Peyer's patch (tissue), 4 donors: Measurements from ENCODE around the gene LEFTY2. TPM values are rescaled to one million over a fixed set of nuclear protein-coding genes. Genes with fewer than 3 reads are reported as not detected.

Experiments used
- DNase-seq, 3 donors: peaks; one replicate each; pipeline ENCODE4 v3.0.0-alpha.2; 2017 to 2019
- H3K27ac ChIP-seq, 4 donors: fragments of 200-600 bp; sonication (generic); one replicate each; pipeline ENCODE4 v1.5.1; 2016 to 2019
- H3K27me3 ChIP-seq, 2 donors: fragments of 200-600 bp; sonication (generic); one replicate each; pipeline ENCODE4 v1.5.1; 2019
- H3K36me3 ChIP-seq, 3 donors: fragments of 200-600 bp; sonication (generic); one replicate each; pipeline ENCODE4 v1.5.1; 2016 to 2019
- H3K4me1 ChIP-seq, 4 donors: fragments of 200-600 bp; sonication (generic); one replicate each; pipeline ENCODE4 v1.5.1; 2016 to 2019
- H3K4me3 ChIP-seq, 4 donors: fragments of 200-600 bp; sonication (generic); 1 replicate in 3 of 4; 2 replicates in 1 of 4; pipeline ENCODE4 v1.5.1; 2016 to 2019; ENCODE audit warnings: mild to moderate bottlenecking in 1 of 4
- H3K9me3 ChIP-seq, 4 donors: fragments of 200-600 bp; sonication (generic); one replicate each; pipeline ENCODE4 v1.5.1; 2016 to 2019; ENCODE audit warnings: mild to moderate bottlenecking in 1 of 4
- CTCF ChIP-seq, 6 experiments: fragments of 450-650 bp in 4 of 6; fragments of 200-600 bp in 2 of 6; sonication (generic) in 1 of 6; IDR thresholded peaks; one replicate each; pipeline ENCODE4 v1.5.1; 2017 to 2019; ENCODE audit warnings: antibody characterized with exemption in 6 of 6, mild to moderate bottlenecking in 3 of 6, moderate library complexity in 1 of 6
- POLR2A ChIP-seq, 2 donors: fragments of 450-650 bp; IDR thresholded peaks; one replicate each; pipeline ENCODE4 v1.5.1; 2017; ENCODE audit warnings: antibody characterized with exemption in 2 of 2, mild to moderate bottlenecking in 2 of 2, moderate library complexity in 2 of 2
- small RNA-seq, 2 donors: library from RNA; depleted of rRNA; stranded (forward); fragments of <200 nt; gene quantifications; one replicate each; pipeline ENCODE3, GENCODE V24; 2016
- total RNA-seq, 4 donors: library from RNA; depleted of rRNA; stranded (reverse); fragments of >200 nt; gene quantifications; one replicate each; pipeline ENCODE4 v1.1.0, GENCODE V29; 2016

Gene LEFTY2
- total RNA-seq, 4 donors from 2014 or later: not detected

- DNase-seq: no peak
- peaks cover 0 to 34% (median 0%) of the 10 kb centered on the region in 4 donors for H3K4me1 ChIP-seq
- H3K36me3 ChIP-seq: no peaks in the 10 kb centered on the region
- no peaks in the 10 kb centered on the region for H3K27me3 ChIP-seq
- TF ChIP-seq CTCF (IDR thresholded peaks at IDR 0.05) (no peak), POLR2A (IDR thresholded peaks at IDR 0.05) (no peak)
- no peak overlapping the region for H3K27ac ChIP-seq
- no peaks in the 10 kb centered on the region for H3K9me3 ChIP-seq
- no peak overlapping the region for H3K4me3 ChIP-seq
Observed at GRCh38 chr1:225887030-225887314, 54.0 kb downstream of the LEFTY2 start.

Small RNAs within 50 kb of the gene (small RNA-seq; reads per million reads assigned to genes)
- gene AL117348.1 (0 reads per million in 2 donors), gene NDUFA3P3 (0 reads per million in 2 donors)

Other genes with a start within 250 kb of the LEFTY2 start
- gene SRP9, start 163.4 kb downstream of the LEFTY2 start, total RNA-seq: 100 to 1,000 TPM in 3 of 4 donors, 10 to 100 TPM in 1; 67.9 to 153 (median 131) TPM
- 100 to 1,000 TPM in 1 of 4 donors, 10 to 100 TPM in 3; 28.9 to 109 (median 59.9) TPM for gene EPHX1, start 131.1 kb downstream of the LEFTY2 start, total RNA-seq
- gene TMEM63A, start 58.8 kb downstream of the LEFTY2 start, total RNA-seq: 100 to 1,000 TPM in 3 of 4 donors, 10 to 100 TPM in 1; 77.8 to 339 (median 275) TPM
- gene LEFTY1, start 52.1 kb downstream of the LEFTY2 start, total RNA-seq: 10 to 100 TPM in 1 of 4 donors, 1 to 10 TPM in 3; 1.5 to 15.6 (median 5.6) TPM
- 10 to 100 TPM; 31.1 to 46.2 (median 35.5) TPM for gene PYCR2, start 17.0 kb downstream of the LEFTY2 start, total RNA-seq
- 10 to 100 TPM; 10.9 to 22.3 (median 15.8) TPM for gene SDE2, start 58.1 kb upstream of the LEFTY2 start, total RNA-seq
- 100 to 1,000 TPM; 202 to 340 (median 291) TPM for gene H3-3A, start 121.5 kb upstream of the LEFTY2 start, total RNA-seq
- gene ACBD3, start 245.5 kb upstream of the LEFTY2 start, total RNA-seq: 10 to 100 TPM; 24.1 to 36.3 (median 32.8) TPM